NCI-H2196 (cell line): ENCODE measurements around the gene CDK14.
"Not testable (repeated sequence)": the region's sequence is repeated elsewhere in the genome, so short reads cannot be mapped to it uniquely, and the experiment has no call there.

Experiments used
- DNase-seq: peaks from one replicate; lab custom pipeline; 2025; ENCODE audit not compliant: unreplicated experiment; lab: John Stamatoyannopoulos, UW

Gene CDK14

DNA sequence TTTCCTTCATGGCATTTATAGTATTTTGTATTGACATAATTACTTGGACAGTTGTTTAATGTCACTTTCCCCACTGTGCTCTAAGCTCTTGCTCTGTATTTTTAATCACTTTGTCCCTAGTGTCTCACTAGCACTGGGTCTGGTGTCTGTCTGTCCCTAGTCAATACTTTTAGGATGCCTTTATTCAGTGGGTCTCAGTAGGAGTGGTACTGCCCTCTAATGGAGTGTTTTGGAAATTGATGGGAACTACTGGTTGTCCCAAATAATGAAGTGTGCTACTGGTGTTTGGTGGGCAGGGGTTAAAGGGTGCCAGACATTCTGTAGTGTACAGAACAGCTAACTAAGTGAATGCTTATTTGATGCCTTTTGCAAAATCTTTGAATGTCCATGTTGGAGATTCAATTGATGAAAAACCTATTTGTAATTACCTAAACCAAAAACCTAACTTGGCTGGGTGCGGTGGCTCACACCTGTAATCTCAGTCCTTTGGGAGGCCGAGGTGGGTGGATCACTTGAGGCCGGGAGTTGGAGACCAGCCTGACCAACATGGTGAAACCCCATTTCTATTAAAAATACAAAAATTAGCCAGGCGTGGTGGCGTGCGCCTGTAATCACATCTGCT is 33.3 kb downstream of the CDK14 start:
- peak; percentile 52 for DNase-seq

- DNase-seq, result no peak
These were observed 35.4 kb downstream of the CDK14 start for GRCh38 chr7:90631502-90631901.

GRCh38 chr7:90639683-90640082 is 43.6 kb downstream of the CDK14 start:
- DNase-seq, result not testable (repeated sequence)

- DNase-seq, result no peak
These were observed 46.9 kb downstream of the CDK14 start for GRCh38 chr7:90642978-90643377.

DNA sequence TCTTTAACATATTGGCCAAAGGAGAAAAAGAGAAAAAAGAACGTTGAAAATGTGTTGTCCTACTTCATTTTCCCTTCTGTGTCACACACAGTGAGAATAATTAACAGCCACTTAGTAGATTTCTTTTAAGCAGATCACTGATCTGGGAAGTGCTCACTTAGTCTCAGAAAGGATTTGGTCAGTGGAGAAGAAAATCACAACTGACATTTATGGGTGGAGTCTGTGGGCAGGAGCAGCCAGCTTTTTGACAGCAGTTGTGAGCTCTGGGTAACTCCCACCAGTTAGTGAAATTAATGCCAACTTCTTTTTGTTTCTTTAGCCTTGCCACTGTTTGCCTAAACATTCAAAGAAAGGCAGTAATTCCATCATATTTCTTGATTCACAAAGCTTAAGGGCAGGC is 49.7 kb downstream of the CDK14 start:
- no peak for DNase-seq

- DNase-seq, result no peak
These were observed 52.0 kb downstream of the CDK14 start for GRCh38 chr7:90648107-90648506.

DNA sequence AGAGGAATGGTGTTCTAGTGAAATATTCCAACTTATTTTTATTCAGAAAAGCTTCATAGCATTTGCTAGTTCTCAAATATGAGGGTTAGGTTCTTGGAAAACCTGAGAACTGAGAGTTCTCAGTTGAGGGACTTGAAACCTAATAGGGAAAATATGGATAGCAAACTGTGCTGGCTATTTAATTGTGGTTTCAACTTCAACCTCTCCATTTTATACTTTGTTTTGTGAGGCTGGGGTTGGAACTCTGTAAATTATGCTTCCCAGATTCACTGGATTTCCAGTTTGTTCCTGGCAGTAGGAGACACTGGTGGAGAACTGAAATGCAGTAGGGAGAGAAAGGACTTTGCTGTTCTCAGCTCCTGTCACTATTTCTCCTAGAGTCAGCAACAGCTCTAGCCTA is 52.7 kb downstream of the CDK14 start:
- no peak for DNase-seq

DNA sequence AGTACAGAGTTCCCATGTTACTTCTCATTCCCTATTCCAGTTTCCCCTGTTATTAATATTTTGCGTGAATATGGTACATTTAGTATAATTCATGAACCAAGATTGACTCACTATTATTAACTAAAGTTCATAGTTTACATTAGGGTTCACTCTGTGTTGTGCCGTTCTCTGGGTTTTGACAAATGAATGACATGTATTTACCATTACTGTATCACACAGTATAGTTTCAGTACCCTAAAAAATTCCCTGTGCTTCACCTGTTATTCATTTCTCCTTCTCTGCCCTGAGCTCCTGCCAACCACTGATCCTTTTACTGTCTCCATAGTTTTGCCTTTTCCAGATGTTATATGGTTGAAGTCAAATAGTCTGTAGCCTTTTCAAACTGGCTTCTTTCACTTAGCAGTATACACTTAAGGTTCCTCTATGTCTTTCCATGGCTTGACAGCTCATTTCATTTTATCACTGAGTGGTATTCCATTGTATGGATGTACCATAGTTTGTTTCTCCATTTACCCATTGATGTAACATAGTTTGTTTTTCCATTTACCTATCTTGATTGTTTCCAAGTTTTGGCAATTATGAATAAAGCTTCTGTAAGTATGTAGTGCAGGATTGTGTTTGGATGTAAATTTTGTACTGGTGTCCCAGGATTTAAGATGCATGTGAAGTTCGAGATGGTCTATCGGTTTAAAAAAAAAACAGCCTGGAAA is 58.8 kb downstream of the CDK14 start:
- DNase-seq, result no peak

- no peak for DNase-seq
These were observed 59.4 kb downstream of the CDK14 start for GRCh38 chr7:90655566-90655965.

GRCh38 chr7:90657481-90657880 is 61.4 kb downstream of the CDK14 start:
- no peak for DNase-seq

DNA sequence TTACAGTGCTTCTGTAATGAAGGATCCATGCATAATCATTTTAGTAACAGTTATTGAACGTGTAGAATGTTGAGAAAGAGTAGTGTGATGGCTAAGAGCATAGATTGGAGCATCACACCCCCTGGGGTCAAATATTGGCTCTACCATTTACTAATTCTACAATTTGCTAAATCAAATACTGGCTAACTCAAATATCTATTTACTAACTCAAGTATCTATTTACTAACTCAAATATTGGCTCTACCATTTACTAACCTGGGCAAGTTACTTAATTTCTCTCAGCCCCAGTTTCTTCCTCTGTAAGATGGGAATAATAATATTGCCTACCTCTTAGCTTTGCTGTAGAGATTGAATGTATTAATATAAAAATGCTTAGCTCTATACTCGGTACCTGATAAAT is 64.0 kb downstream of the CDK14 start:
- no peak for DNase-seq

- no peak for DNase-seq
These were observed 64.7 kb downstream of the CDK14 start for GRCh38 chr7:90660819-90661218.

GRCh38 chr7:90661290-90662151 is 65.4 kb downstream of the CDK14 start:
- DNase-seq, result no peak

DNA sequence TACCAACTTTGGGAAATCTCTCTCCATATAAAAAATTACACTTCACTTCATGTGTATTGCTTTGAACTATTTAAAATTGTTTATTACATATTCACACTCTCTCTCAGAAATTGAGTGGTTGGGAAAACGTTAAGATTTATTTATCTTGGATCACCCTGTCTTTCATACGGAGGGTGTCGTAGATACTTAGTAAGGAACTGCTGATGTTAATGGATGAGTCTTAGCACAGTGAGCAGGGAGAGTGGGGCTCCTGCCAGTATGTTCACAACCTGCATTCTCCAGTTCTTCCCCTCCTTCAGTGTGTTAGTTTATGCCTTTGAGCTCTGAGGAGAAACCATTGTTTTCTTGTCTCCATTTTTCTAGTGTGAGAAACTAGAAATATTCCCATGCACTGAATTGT is 67.1 kb downstream of the CDK14 start:
- DNase-seq, result no peak

- DNase-seq, result no peak
These were observed 70.1 kb downstream of the CDK14 start for GRCh38 chr7:90666186-90666585.

- DNase-seq, result no peak
These were observed 72.9 kb downstream of the CDK14 start for GRCh38 chr7:90668992-90669391.

GRCh38 chr7:90669492-90669891 is 73.4 kb downstream of the CDK14 start:
- no peak for DNase-seq

DNA sequence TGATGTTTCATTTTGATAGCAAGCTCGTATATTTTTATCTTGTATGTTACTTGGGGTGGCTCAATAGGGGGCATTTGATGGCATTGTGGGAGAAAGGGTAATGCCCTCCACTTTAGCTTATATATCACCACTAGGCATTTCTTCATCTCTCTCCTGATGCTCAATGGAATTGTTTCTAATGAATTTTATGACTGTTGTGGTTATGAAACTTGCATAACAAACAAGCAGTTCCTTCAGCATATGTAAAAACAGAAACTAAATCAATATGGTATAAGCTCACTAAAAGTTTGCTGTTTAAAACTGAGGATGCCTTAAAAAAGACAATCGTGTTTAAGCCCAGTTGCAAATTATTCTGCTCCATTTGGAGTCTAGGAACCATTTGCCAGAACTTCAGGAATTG is 75.5 kb downstream of the CDK14 start:
- no peak for DNase-seq

- no peak for DNase-seq
These were observed 76.1 kb downstream of the CDK14 start for GRCh38 chr7:90672210-90672609.

DNA sequence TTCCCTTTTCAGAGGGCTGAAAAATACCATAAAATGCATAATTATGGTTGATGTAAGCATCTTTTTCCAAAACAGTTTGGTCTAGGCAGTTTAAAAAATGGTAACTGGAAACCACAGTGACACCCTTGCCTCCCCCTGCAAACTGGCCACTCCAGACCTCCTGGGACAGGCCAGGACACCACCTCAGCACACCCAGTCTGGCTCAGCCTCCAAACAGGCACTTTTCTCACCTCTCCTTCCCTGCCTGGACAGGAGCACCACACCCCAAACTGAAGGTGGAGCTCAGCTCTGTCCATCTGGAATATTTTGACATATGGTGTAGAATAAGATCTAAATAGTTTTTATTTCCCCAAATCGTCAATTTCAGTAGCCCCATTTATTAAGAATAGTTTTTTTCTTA is 78.5 kb downstream of the CDK14 start:
- DNase-seq, result no peak

DNA sequence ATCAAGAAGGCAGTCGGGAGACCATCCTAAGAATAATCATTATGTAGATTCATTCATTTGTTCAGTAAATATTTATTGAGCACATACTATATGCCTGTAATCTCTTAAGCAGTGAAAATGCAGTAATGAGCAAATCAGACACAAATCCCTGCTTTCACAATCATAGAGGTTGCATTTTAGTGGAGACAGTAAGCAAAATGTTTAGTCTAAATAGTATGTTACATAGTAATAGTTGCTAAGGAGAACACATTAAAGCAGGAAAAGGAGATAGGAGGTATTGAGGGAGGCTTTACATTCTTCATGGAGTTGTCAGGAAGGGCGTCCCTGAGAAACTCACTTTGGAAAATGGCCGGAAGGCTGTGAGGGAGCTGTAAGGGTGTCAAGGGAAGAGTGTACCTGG is 79.9 kb downstream of the CDK14 start:
- no peak for DNase-seq
